Measurements from ENCODE around the gene SUCLG1.

Gene SUCLG1

DNA sequence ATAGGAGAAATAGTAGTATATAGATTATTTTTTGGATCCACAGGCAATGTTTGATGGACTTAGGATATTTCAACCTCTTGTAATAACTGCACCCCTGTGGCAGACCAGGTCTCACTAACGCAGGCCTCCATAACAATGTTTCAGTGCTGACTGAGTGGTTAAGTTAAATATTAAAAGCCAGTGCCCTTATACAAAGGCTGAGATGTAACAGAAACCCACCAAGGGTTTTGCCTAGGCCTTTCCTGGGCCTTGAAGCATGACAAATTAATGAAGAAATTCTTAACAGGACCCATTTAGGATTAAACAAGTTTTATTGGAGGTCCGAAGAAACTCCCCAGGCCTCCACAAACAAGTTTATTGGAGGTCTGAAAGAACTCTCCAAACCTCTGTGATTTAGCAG, 1.6 kb upstream of the SUCLG1 start:
- no peak for DNase-seq

DNA sequence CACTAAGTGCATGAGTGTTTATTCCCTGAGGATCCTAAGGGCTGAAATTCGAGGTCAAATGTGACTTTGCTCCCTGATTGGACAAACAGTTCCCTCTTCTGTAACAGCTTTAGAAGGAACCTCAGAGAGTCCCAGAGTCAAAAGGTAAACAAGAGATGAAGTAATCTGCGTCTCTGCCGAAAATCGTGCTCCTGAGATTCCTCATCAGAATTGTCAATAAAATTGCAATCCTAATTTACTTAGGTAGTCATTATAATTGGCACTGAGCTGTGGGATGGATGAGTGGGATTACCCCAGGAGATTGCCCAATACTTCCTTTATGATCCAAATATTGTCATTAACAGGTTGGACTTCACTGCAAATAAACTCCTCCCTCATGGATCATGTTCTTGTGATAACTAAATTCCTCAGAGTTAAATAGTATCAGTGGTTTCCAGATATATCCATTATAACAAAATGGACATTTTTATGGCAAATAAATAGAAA, 907 bp upstream of the SUCLG1 start:
- DNase-seq = no peak

DNA sequence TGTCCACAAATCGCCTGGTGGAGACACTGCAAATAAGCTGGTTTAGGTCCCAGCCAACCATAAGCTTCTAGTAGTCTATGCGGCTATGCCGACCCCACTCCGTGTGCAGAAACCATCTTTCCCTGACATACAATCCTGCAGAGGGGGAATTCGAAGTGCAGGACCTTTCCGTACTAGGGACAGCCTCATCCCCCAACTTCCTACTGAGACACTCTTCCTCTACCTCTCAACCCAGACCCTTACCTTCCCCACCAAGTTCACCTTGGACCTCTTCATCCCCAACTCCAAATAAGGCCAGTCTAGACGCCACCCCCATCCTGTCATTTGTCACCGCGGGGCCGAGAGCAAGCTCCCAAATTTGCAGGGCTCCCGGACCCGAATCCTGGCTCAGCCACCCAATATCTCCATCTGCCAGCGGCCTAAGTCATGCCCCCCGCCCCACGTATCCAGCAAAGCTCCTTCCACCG, 496 bp downstream of the SUCLG1 start:
- peak; percentile 4 to 21 for DNase-seq

DNA sequence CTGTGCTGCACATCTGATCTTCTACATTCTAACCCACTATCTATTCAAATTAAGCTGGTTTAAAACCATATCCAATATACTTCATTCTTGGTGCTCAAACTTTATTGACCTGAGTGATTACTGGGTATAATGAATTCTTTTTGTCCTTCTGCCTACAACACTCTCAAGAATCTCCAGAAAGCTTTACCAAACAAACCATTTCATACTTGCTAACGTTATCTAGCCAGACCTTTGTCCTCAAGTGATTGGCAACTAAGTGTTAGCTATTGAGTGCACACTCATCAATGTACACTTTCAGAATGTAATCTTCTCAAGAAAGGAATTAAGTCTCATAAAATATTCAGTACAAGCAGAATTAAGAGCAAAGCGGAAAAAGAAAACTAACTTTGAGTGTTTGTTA, 1.4 kb downstream of the SUCLG1 start:
- no peak for DNase-seq

DNA sequence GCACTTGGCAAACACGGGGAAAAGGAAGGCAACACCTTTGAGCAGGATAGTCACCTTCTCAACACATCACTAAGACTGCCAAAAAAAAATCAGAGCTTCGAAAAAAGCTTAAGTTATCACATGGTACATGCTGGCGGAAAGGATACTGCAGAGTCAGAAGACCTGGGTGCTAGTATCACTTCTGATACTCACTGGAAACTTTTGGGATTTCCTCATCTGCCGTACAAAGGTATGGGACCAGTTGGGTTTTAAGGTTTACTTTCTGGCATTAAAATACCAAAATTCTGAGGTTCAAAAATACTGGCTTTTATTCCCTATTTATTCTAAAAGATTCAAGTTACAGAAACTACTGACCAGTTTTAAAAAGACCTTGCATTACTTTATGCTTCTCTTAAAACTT, 2.9 kb downstream of the SUCLG1 start:
- DNase-seq = no peak

DNA sequence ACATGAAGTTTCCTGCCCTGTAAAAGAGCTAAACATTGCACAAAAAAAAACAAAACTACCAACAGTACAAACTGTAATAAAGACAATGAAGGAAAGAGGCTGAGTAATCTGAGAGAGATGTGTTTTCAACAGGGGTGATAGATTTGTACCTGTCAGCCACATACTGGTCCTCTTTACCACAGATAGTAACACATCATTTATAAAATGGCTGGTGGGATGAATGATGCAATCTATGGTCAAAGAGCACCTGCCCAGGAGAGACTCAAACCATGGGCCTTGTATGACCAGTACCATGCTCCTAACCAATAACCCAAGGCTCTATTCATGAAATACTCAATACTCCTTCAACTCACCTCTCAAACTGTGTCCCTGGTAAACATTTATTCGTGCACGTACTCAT, 4.5 kb downstream of the SUCLG1 start:
- DNase-seq = no peak

DNA sequence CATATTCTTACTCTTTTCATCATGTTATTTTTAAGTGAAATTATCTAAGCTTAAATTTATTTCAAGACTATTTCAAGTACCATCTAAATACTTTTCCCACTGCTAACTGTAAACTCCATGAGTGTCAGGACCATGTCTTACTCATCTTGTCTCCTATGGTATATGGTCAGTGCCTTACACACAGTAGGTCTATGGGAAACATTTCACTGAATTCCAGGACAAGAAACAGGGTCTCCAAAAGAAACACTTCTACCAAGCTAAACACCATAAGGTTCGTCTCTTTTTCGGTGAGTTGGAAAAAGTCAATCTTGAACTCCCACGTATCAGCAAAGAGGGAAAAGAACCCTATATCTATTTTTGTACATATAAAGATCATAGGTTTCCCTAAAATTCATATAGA, 6.5 kb downstream of the SUCLG1 start:
- no peak for DNase-seq

DNA sequence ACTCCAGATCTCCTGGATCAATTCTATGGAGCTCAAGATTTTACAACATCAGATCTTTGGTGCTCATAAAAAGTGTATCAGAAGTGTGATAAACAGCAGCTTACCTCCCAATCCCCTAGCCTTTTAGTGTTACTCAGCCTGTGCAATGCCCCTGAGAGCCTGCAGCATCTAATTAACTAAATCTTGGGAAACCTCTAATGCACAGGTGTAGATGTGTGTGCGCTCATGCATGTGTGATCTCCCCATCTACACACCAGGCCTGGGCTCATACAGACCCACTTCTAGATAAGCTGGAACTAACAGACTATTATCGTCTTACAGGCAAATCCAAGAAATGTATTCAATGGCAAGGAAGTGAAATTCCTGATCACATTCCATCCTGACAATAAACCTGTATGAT, 7.5 kb downstream of the SUCLG1 start:
- no peak for DNase-seq

DNA sequence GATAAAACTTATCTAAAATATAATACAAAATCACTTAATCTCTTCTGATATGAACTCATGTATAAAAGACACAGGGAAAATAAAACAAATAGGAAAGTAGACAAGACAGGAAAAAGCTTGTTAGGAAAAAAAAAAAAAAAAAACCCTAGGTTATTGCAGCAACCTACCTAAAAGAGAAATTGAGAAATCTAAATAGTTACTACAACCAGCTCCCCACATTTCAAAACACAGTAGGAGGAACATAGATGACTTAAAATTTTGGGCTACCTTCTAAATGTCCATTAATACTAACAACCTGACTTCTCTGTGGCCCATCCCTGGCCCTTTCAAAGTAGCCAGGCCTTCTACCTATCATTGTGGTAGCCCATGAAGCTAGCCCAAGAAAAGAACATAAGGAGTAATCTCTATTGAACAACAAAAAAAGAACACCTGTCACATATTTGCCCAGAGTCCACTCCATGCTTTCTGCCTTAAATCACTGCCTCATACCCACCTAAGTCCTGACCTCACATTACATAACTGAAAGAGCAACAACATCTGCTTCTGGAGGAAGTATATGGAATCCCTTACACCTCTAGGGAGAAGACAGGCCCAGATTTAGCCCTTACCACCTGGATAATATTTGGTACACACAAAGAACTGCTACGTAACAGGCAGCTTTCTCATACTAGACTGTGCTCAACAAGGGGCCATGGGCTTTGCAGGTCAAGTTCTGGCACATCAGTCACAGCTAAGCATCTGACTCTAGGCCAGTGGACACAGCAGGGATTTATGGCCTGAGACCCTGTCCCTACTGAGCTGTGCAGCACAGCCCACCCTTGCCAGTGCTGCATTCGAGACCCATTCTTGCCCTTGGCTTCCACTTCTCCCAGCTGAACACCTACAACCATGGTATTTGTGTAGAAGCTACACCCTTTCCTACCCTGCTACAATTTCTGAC, 8.5 kb downstream of the SUCLG1 start:
- no peak for DNase-seq

DNA sequence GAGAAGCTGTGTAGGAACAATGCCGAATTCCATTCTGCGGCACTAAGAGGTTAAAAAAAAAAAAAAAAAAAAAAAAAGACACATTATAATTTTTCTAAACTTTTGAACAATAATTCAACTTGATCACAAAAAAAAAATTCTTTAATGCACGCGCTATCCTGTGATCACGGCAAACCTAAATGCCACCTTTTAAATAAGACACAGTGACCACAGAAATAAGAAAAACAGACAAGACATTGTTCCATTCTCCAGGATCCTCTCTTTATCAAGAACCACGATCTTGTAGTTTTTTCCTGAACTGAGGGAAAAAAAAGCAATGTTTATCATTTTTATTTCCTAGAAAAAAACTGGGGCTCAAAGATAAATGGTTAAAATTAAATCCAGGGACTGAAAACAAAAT, 9.4 kb downstream of the SUCLG1 start:
- DNase-seq = no peak

DNA sequence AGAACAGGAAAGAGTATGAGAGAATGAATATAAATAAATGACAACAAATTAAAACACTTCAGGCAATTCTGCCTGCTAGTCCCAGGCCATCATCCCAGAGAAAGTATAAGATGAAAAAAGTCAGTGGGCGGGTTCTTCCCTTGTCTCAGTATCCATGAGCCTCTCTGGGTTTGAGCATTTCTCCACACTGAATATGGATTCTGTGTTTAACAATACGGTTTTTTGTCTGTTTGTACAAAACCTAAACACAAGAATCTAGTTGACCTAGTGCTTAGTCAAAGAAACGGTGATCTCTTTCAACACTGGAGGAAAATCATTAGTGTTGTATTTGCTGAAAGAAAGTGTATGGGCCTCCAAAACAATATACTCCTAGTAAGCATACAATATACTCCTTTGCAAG, 10.0 kb downstream of the SUCLG1 start:
- no peak for DNase-seq

DNA sequence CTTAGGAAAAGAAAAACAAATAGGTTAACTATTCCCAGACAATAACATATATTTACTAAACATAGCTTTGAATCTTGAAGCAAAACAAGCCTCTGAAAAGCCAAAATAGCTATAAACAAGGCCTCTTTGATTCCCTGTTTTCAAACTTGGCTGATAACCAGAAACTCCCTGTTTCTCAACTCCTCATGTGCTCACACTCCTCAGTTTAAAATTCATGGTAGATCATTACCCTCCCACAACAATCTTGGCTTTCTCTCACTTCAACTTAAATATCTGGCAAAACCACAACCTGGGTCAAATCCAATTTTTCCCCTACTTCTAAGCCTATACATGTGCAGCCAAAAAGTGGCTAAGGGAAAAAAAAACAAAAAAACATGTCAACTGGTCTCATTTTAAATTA, 15.6 kb downstream of the SUCLG1 start:
- no peak for DNase-seq

DNA sequence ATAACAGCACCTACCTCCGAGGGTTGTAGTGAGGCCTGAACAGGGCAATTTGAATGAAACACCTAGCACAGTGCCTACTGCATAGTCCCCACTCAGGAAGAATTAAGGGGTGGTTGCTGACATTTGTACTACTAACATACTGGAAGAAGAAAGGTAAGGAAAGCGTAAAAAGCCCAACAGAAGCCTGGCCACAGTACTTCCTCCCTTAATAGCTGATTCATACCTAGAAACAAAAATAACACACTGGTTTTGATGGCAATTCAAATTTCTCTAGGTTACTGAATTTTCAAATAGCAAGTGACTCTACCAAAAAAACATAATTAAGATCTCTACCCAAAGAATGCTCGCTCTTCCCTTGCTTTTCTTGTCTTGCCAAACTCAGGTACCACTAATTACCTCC, 16.2 kb downstream of the SUCLG1 start:
- DNase-seq = no peak

DNA sequence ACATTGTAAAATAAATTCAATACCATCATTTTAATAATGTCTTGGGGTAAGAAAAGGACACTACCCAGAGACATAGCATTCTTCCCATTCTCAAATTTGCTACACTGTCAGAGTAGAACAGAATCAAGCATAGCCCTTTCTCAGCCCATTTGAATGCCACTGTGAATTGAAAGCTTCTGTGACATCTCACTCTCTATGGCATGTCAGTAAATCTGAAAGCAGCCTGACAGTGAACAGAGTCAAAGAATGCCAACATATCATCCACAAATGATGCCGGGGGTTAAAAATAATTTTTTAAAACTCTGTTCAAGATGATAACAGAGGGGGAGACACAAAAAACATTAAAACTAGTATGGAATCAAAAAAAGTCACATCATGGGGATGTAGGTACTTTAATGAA, 17.6 kb downstream of the SUCLG1 start:
- no peak for DNase-seq

DNA sequence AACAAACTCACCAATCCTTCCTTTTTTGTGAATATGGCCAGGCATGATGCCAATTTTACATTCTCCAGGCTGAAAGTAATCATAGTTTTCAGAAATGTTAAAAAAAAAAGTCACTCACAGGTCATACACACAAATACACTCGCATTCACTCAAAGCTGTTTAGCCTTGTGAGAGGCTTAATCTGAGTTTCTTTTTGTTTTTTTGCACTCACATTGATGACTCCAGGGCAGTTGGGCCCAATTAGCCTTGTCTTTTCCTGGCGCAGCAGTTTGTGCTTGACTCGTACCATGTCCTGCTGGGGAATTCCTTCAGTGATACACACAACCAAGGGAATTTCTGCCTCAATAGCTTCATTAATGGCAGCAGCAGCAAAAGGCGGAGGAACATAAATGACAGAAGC, 18.0 kb downstream of the SUCLG1 start:
- DNase-seq = no peak

DNA sequence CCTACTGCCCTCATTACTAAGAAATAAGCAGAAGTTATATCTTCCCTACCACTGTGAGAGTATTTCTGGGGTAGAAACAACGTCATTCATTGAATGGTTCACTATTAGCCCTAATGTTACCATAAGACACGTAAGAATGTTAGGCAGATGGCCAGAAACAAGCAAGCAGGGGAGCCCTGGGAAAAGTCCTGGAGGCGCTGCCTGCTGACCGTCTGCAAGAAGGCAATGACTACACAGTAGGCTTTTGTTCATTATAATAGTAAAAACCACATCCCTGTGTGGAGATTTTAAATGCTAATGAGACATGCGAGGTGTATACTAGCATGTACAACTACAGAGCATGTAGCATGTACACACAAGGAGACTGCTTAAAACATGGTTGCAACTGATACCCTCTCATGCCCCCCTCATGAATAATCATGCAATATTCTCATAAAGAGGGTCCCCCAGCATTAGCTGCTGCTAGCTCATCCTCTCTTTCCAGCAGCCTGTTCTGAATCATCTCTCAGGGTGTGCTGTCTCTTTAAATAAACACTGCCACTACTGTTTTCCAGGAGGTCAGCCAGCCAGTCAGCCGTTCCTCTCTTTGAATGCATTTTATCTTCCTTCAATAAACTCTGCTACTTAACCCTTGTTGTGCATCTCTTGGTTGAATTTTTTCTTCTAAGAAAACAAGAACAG, 23.6 kb downstream of the SUCLG1 start:
- DNase-seq = no peak

DNA sequence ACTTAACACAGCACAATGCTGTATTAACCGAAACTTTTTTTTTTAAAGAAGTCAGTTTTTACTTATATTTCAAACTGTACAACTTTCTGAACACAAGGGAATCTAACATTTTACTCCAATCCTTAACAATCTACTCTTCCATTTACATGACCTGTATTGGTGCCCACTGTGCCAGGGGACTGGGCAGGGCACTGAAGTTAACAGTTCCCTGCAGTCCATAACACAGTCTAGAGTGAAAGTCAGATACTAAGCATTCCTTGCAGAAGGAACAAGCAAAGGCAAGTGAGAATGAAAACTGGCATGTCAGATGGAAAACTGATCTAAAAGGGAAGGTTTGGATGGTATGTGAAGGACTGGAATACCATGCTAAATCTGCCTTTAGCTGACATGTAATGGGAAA, 29.8 kb downstream of the SUCLG1 start:
- DNase-seq = no peak

DNA sequence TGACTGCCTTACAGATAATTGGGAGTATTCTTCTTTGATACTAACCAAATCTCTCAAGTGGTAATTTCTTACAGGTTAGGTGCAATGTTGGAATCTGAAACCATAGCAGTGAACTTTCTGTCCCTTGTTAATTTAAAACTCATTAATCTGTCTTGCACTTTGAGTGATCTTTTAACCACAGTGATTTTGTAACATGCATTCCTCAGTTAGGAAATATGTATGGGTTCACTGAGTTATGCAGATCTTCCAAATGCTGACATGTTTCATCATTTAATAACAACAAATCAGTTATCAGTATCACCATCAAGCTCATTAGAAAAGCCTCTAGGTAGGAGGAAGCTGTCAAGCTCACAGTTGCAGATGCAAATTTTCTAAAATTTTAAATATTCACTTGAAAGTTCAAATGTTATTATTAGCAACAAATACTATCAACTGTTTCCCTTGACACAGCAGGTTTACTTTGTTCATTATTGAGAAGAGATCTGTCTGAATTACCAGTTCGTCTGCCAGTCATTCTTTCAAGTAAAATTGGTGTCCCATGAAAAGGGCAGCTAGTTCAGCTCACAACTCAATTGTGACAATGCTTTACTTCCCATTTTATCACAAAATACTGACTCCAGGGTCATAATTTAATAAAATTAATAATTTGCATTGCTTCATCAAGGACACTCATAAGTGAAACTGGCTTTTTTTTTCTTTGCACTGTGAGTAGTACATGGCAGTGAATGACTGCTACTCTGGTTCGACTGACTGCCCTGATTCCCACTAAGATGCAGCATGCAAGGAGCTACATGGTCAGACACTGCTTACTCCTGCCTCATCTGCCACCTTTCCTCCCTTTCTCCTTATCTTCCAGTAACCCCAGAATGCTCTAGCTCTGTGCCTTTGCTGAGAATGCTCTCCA, 31.6 kb downstream of the SUCLG1 start:
- no peak for DNase-seq

DNA sequence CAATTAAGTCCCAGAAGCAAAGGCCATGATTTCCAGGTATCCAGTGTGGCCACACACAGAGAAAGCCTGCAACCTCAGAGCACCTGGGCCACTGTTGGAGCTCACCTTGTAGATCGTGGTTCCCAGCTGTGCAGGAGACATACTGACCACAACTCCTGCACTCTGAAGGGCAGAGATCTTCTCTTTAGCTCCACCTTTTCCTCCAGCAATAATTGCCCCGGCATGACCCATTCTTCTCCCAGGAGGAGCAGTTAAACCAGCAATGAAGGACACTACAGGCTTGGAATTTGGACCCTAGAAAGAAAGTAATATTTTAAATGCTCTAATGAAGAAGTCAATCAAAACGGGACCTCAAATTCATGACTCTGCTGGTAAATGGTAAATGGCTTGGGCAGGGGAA, 33.8 kb downstream of the SUCLG1 start:
- DNase-seq = no peak

DNA sequence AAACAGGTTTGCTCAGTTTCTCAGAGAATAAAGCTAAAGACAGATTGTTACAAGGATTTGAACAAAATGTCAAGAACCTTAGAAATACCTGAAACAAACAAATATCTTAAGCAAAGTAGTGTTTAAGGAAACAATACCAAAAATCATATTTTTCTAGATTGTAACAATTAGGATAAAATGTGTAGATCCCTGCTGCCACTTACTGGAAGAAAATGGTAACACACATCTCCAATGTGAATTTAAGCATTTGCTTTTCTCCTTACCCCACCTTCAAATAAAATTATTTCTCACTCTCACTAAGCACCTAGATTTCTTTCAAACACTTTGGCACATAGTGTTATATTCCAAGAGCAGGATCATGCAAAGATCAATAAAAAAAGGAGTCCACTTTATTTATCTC, 34.9 kb downstream of the SUCLG1 start:
- no peak for DNase-seq

DNA sequence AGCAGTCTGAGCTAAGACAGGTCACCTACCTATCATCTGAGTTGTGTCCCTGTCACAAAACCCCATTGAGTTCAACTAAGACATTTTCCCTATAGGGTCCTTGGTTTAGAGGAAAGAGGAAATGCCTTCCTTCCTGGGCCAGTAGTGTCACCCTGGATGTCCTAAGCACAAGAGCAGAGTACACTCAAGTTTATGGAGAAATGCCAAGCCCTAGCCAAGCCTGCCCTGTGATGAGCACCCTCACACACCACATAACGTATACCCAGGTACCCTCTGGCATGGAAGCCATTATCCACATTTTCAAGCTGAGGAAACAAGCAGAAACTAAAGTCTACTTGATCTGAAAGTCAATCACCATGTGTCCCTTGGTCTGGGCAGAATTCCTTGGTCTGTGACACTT, 37.3 kb downstream of the SUCLG1 start:
- DNase-seq = no peak

DNA sequence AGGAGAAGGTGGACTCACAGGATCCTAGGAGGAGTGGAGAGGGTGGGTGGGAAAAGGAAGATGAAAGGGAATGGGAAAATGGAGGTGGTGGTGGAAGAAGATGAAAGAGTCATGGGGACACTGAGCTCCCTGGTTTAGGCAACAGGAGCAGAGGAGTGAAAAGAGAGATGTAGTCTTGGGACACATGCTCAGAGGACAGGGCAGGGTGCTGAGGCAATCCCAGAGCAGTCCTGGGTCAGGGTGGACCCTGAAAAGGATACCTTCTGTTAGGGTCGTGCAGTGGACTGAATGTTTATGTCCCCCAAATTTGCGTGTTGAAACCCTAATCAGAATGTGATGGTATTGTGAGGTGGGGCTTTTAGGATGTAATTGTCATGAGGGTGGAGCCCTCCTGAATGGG, 37.9 kb downstream of the SUCLG1 start:
- DNase-seq = no peak

DNA sequence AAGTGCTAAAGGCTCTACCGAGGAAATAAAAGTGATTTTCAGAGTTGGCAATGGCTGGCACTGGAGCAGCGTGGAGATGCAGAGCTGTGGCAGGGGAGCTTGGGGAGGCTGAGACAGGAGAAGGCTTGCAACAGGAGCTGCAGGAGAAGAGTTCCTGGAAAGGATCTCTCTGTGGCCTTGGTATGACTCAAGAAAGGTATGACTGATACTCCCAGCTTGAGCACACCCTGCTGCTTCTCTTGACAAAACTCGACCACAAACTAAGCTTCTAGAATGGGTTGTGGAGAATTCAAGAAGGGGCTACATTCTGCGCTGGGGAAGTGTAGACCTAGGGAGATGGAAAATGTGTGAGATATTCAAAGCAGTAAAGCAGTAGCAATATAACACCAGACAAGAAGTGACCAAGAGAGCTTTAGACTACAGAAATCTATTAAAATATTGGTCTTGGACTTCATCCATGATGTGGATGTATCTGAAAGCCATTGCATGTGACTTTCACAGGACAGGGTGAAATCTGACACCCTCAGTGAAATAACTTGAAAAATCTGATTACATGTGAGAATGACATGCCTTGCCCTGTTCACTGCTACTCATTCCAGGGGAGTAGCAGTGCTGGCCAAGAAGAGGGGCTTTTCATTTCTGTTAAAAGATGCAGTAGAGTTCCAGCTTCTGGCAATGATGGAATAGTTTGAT, 41.5 kb downstream of the SUCLG1 start:
- no peak for DNase-seq

Measured in activated CD4-positive, alpha-beta T cell treated with anti-CD3 and anti-CD28 coated beads for 4 hours (primary cell).